GM10847 (cell line): ENCODE data around the gene SOCS4.

Experiments used
- POLR2A ChIP-seq: IDR thresholded peaks from 2 replicates; pipeline ENCODE4 v1.6.1; 2011; ENCODE audit not compliant: insufficient read length; ENCODE audit errors: extremely low read depth

SOCS4 gene

GRCh38 chr14:55047301-55048053 is 20.4 kb downstream of the SOCS4 start:
- no peak for TF ChIP-seq POLR2A

- TF ChIP-seq POLR2A, result no peak
Measured at GRCh38 chr14:55048900-55049436, 21.9 kb downstream of the SOCS4 start.

- TF ChIP-seq POLR2A, result no peak
Measured at GRCh38 chr14:55051165-55051422, 24.1 kb downstream of the SOCS4 start.

GRCh38 chr14:55051423-55052268 is 24.6 kb downstream of the SOCS4 start, which contains the start of gene MAPK1IP1L:
TSS of gene MAPK1IP1L (plus strand) at chr14:55051647. CDS start at chr14:55061684, 10,037 bp downstream.
- TF ChIP-seq POLR2A, result peak; percentile 98

GRCh38 chr14:55052269-55052930 is 25.4 kb downstream of the SOCS4 start:
- no peak for TF ChIP-seq POLR2A

- no peak for TF ChIP-seq POLR2A
Measured at GRCh38 chr14:55053018-55053417, 26.0 kb downstream of the SOCS4 start.

- TF ChIP-seq POLR2A, result no peak
Measured at GRCh38 chr14:55053500-55053899, 26.5 kb downstream of the SOCS4 start.

- no peak for TF ChIP-seq POLR2A
Measured at GRCh38 chr14:55054098-55054497, 27.1 kb downstream of the SOCS4 start.

GRCh38 chr14:55057919-55058318 is 30.9 kb downstream of the SOCS4 start:
- TF ChIP-seq POLR2A, result no peak

- TF ChIP-seq POLR2A, result no peak
Measured at GRCh38 chr14:55059333-55059732, 32.3 kb downstream of the SOCS4 start.

GRCh38 chr14:55062517-55063351 is 35.7 kb downstream of the SOCS4 start:
- no peak for TF ChIP-seq POLR2A

GRCh38 chr14:55065411-55065810 is 38.4 kb downstream of the SOCS4 start:
- TF ChIP-seq POLR2A, result no peak

- no peak for TF ChIP-seq POLR2A
Measured at GRCh38 chr14:55066223-55066622, 39.2 kb downstream of the SOCS4 start.

- TF ChIP-seq POLR2A, result no peak
Measured at GRCh38 chr14:55070981-55071411, 44.0 kb downstream of the SOCS4 start.
